Measurements from ENCODE around the gene EEIG2. TPM values are rescaled to one million over a fixed set of nuclear protein-coding genes. Genes with fewer than 3 reads are reported as not detected.
"Not testable (repeated sequence)": the region's sequence is repeated elsewhere in the genome, so short reads cannot be mapped to it uniquely, and the experiment has no call there.

The EEIG2 gene
- total and polyA plus RNA-seq, 2 experiments from 2014 or later, result 5.4 to 12.2 TPM

DNA sequence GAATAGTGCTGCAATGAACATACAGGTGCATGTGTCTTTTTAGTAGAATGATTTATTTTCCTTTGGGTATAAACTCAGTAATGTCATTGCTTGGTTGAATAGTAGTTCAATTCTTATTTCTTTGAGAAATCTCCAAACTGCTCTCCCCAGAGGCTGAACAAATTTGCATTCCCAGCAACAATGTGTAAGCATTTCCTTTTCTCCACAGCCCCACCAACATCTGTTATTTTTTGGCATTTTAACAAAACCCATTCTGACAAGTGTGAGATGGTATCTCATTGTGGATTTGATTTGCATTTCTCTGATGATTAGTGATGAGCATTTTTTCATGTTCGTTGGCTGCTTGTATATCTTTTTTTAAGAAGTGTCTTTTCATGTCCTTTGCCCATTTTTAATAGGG lies 21.9 kb upstream of the EEIG2 start:
- H3K27ac ChIP-seq, result no peak overlapping the region
- peak in 1 of 2 donors; percentile 46 for DNase-seq (ENCODE audit: low read depth in 1 of 2, low spot score in 1 of 2)
- H3K9me3 ChIP-seq (ENCODE audit: low read depth), result no peaks in the 10 kb centered on the region
- no peak overlapping the region for H3K4me3 ChIP-seq
- TF ChIP-seq, protein P1, sequence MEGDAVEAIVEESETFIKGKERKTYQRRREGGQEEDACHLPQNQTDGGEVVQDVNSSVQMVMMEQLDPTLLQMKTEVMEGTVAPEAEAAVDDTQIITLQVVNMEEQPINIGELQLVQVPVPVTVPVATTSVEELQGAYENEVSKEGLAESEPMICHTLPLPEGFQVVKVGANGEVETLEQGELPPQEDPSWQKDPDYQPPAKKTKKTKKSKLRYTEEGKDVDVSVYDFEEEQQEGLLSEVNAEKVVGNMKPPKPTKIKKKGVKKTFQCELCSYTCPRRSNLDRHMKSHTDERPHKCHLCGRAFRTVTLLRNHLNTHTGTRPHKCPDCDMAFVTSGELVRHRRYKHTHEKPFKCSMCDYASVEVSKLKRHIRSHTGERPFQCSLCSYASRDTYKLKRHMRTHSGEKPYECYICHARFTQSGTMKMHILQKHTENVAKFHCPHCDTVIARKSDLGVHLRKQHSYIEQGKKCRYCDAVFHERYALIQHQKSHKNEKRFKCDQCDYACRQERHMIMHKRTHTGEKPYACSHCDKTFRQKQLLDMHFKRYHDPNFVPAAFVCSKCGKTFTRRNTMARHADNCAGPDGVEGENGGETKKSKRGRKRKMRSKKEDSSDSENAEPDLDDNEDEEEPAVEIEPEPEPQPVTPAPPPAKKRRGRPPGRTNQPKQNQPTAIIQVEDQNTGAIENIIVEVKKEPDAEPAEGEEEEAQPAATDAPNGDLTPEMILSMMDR (IDR thresholded peaks at IDR 0.05; ENCODE audit: low read depth, low read length), result no peak
- H3K36me3 ChIP-seq, result no peaks in the 10 kb centered on the region
- no peaks in the 10 kb centered on the region for H3K4me1 ChIP-seq (ENCODE audit: low read depth)
- no peaks in the 10 kb centered on the region for H3K27me3 ChIP-seq

DNA sequence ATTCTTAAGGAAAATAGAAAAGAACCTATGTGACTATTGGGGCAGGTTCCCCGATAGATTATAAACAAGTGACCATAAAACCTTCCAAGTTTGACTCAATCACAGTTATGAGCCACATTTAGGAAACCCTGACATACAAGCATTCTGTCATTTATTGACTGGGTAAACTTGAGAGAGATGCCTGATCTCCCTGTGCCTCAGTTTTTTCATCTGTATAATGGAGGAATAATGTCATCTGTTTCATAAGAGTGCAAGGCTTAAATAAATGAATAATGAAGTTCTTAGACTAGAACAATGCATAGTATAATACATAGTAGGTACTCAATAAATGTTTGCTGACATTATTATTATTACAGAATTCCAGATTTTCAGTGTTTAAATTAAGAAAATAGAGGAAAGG lies 18.9 kb upstream of the EEIG2 start:
- DNase-seq (ENCODE audit: low read depth in 1 of 2, low spot score in 1 of 2), result no peak
- TF ChIP-seq, protein P1 (IDR thresholded peaks at IDR 0.05; ENCODE audit: low read depth, low read length), result no peak
- no peaks in the 10 kb centered on the region for H3K27me3 ChIP-seq
- H3K4me3 ChIP-seq, result no peak overlapping the region
- no peak overlapping the region for H3K27ac ChIP-seq
- H3K9me3 ChIP-seq (ENCODE audit: low read depth), result no peaks in the 10 kb centered on the region
- no peaks in the 10 kb centered on the region for H3K4me1 ChIP-seq (ENCODE audit: low read depth)
- H3K36me3 ChIP-seq, result no peaks in the 10 kb centered on the region

- H3K4me3 ChIP-seq, result no peak overlapping the region
- H3K4me1 ChIP-seq (ENCODE audit: low read depth), result no peaks in the 10 kb centered on the region
- H3K27ac ChIP-seq, result no peak overlapping the region
- TF ChIP-seq, protein P1 (IDR thresholded peaks at IDR 0.05; ENCODE audit: low read depth, low read length), result no peak
- no peaks in the 10 kb centered on the region for H3K27me3 ChIP-seq
- DNase-seq (ENCODE audit: low read depth in 1 of 2, low spot score in 1 of 2), result peak in 1 of 2 donors; percentile 73
- no peaks in the 10 kb centered on the region for H3K36me3 ChIP-seq
- H3K9me3 ChIP-seq (ENCODE audit: low read depth), result no peaks in the 10 kb centered on the region
Observed at GRCh38 chr1:108541861-108542260, 18.0 kb upstream of the EEIG2 start.

DNA sequence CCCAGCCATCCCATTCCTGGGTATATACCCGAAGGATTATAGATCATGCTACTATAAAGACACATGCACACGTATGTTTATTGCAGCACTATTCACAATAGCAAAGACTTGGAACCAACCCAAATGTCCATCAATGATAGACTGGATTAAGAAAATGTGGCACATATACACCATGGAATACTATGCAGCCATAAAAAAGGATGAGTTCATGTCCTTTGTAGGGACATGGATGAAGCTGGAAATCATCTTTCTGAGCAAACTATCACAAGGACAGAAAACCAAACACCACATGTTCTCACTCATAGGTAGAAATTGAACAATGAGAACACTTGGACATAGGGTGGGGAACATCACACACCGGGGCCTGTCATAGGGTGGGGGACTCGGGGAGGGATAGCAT lies 12.4 kb upstream of the EEIG2 start:
- H3K4me1 ChIP-seq (ENCODE audit: low read depth); H3K9me3 ChIP-seq (ENCODE audit: low read depth); H3K27ac ChIP-seq; H3K27me3 ChIP-seq; H3K4me3 ChIP-seq; DNase-seq (ENCODE audit: low read depth in 1 of 2, low spot score in 1 of 2); H3K36me3 ChIP-seq: not testable (repeated sequence)

GRCh38 chr1:108551137-108551862 lies 8.6 kb upstream of the EEIG2 start:
- no peaks in the 10 kb centered on the region for H3K27me3 ChIP-seq
- no peaks in the 10 kb centered on the region for H3K4me1 ChIP-seq (ENCODE audit: low read depth)
- no peaks in the 10 kb centered on the region for H3K36me3 ChIP-seq
- no peaks in the 10 kb centered on the region for H3K9me3 ChIP-seq (ENCODE audit: low read depth)
- TF ChIP-seq, protein P1 (IDR thresholded peaks at IDR 0.05; ENCODE audit: low read depth, low read length), result no peak
- H3K4me3 ChIP-seq, result no peak overlapping the region
- DNase-seq (ENCODE audit: low read depth in 1 of 2, low spot score in 1 of 2), result no peak
- H3K27ac ChIP-seq, result no peak overlapping the region

DNA sequence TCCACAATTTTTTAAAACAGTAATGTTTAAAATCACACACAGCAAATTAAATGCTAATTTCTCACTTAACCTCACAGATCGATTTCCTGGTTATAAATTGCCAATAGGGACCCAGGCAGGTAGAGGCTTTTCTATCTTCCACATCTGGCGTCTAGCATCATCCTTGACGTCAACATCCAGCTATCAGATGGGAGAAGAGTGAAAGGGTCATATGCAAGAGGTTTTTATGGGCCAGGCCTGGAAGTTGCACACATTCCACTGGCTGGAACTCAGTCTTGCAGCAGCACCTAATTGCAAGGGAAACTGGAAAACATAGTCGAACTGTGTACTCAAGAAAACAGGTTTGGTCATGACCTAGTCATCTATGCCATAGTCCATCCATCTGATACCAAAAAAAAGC lies 6.0 kb upstream of the EEIG2 start:
- TF ChIP-seq, protein P1 (IDR thresholded peaks at IDR 0.05; ENCODE audit: low read depth, low read length), result no peak
- no peak overlapping the region for H3K27ac ChIP-seq

More for the DNA sequence above, 6.0 kb upstream of the EEIG2 start:
- no peak for DNase-seq (ENCODE audit: low read depth in 1 of 2, low spot score in 1 of 2)
- no peaks in the 10 kb centered on the region for H3K4me1 ChIP-seq (ENCODE audit: low read depth)
- H3K9me3 ChIP-seq (ENCODE audit: low read depth), result no peaks in the 10 kb centered on the region
- H3K36me3 ChIP-seq, result no peaks in the 10 kb centered on the region
- H3K27me3 ChIP-seq, result no peaks in the 10 kb centered on the region
- no peak overlapping the region for H3K4me3 ChIP-seq

Measured in cardiac muscle cell (in vitro differentiated cells and primary cell).